HCT116 (cell line): ENCODE data around the gene TACR2. TPM values are rescaled to one million over a fixed set of nuclear protein-coding genes. Genes with fewer than 3 reads are reported as not detected.
A peak's percentile ranks its signal among the peaks of the same experiment; 100 is the strongest.

Experiments
- ATAC-seq: fragments of 200-7000 bp; cut with Tn5 transposase; 2 replicates; pipeline ENCODE4 v1.9.1; 2020; ENCODE audit warnings: mild to moderate bottlenecking, moderate library complexity
- BruUV-seq: library from RNA; stranded (reverse); fragments of 400-500 nt; replicated peaks from 2 replicates; lab custom pipeline; 2021; lab: Mats Ljungman, UMichigan
- CTCF ChIA-PET: fragments of 300-600 bp; sonication (Branson Sonifier 250); formaldehyde crosslinking; loops from one replicate; lab custom pipeline; 2021; ENCODE audit warnings: antibody characterized with exemption; lab: Charles Lee
- POLR2A ChIA-PET: fragments of 300-600, 350-600 bp; sonication (Branson Sonifier 250); formaldehyde crosslinking; loops from one replicate; lab custom pipeline; 2021; ENCODE audit warnings: antibody characterized with exemption; lab: Charles Lee
- RAD21 ChIA-PET, 2 experiments: fragments of 300-600 bp; sonication (Branson Sonifier 250); formaldehyde crosslinking; loops; one replicate each; lab custom pipeline; 2023; ENCODE audit warnings: low total read pairs in 2 of 2; ENCODE audit not compliant: uncharacterized antibody in 2 of 2, unreplicated experiment in 2 of 2, low non-redundant PET in 1 of 2; lab: Charles Lee
- DNase-seq: peaks from one replicate; pipeline ENCODE4 v3.0.0-alpha.2; 2010; ENCODE audit warnings: low read depth, low spot score
- H2AFZ ChIP-seq: fragments of 200-600 bp; shearing (Covaris generic), sonication (generic); 2 replicates; pipeline ENCODE4 v1.6.1; 2017; ENCODE audit warnings: low read depth, mixed run types, mixed read lengths, antibody characterized with exemption, low read length; ENCODE audit not compliant: poor library complexity, severe bottlenecking
- H3K27ac ChIP-seq: 2 replicates; pipeline ENCODE4 v1.5.1; 2012; ENCODE audit warnings: low read depth, low read length
- H3K27me3 ChIP-seq: fragments of 200-600 bp; sonication (generic); 2 replicates; pipeline ENCODE4 v1.6.1; 2016; ENCODE audit warnings: mixed run types, low read length, mixed read lengths; ENCODE audit not compliant: insufficient read depth
- H3K36me3 ChIP-seq, 2 experiments: fragments of 200-500 bp in 1 of 2; fragments of 200-600 bp in 1 of 2; sonication (Bioruptor generic) in 1 of 2; sonication (generic) in 1 of 2; 2 replicates each; pipeline versions ENCODE4 v1.5.1 to v1.6.1; 2014 to 2016; ENCODE audit warnings: low read length in 2 of 2, inconsistent platforms in 1 of 2, mixed read lengths in 1 of 2, mixed run types in 1 of 2; ENCODE audit not compliant: insufficient read depth in 2 of 2, control insufficient read depth in 1 of 2
- H3K4me1 ChIP-seq, 2 experiments: fragments of 200-600 bp in 1 of 2; sonication (generic) in 1 of 2; 2 replicates each; pipeline versions ENCODE4 v1.5.1 to v1.6.1; 2012 to 2017; ENCODE audit warnings: low read length in 2 of 2, inconsistent platforms in 1 of 2, mild to moderate bottlenecking in 1 of 2, mixed read lengths in 1 of 2, mixed run types in 1 of 2, moderate library complexity in 1 of 2; ENCODE audit not compliant: insufficient read depth in 2 of 2, control insufficient read depth in 1 of 2
- H3K4me2 ChIP-seq: fragments of 200-600 bp; sonication (generic); 2 replicates; pipeline ENCODE4 v1.6.1; 2017; ENCODE audit warnings: mixed run types, low read length, mixed read lengths
- H3K4me3 ChIP-seq, 2 experiments: fragments of 200-600 bp in 1 of 2; sonication (generic) in 1 of 2; replicated peaks in 1 of 2; 2 replicates each; pipeline ENCODE4 v1.5.1; 2011 to 2016; ENCODE audit warnings: low read length in 2 of 2, control low read depth in 1 of 2, low read depth in 1 of 2, mild to moderate bottlenecking in 1 of 2, mixed read lengths in 1 of 2, mixed run types in 1 of 2
- H3K79me2 ChIP-seq: fragments of 200-600 bp; sonication (generic); 2 replicates; pipeline ENCODE4 v1.6.1; 2017; ENCODE audit warnings: mild to moderate bottlenecking, mixed run types, low read length, moderate library complexity, mixed read lengths; ENCODE audit not compliant: insufficient read depth
- H3K9ac ChIP-seq: fragments of 200-600 bp; sonication (generic); 2 replicates; pipeline ENCODE4 v1.6.1; 2016; ENCODE audit warnings: low read length, mixed read lengths
- H3K9me2 ChIP-seq: fragments of 200-600 bp; sonication (generic), shearing (Covaris generic); 2 replicates; pipeline ENCODE4 v1.6.1; 2017; ENCODE audit warnings: mixed run types, mild to moderate bottlenecking, moderate library complexity; ENCODE audit not compliant: insufficient read depth
- H3K9me3 ChIP-seq, 2 experiments: fragments of 200-500 bp in 1 of 2; fragments of 200-600 bp in 1 of 2; sonication (Bioruptor generic) in 1 of 2; sonication (generic) in 1 of 2; 2 replicates each; pipeline ENCODE4 v1.6.1; 2014 to 2017; ENCODE audit warnings: low read length in 2 of 2, mixed read lengths in 2 of 2, inconsistent platforms in 1 of 2, low read depth in 1 of 2, mild to moderate bottlenecking in 1 of 2, mixed run types in 1 of 2, moderate library complexity in 1 of 2; ENCODE audit not compliant: control insufficient read depth in 1 of 2, insufficient read depth in 1 of 2
- H4K20me1 ChIP-seq: fragments of 200-600 bp; sonication (generic), shearing (Covaris generic); 2 replicates; pipeline ENCODE4 v1.6.1; 2017; ENCODE audit warnings: mixed run types, mild to moderate bottlenecking, moderate library complexity; ENCODE audit not compliant: insufficient read depth
- CBX3 ChIP-seq: IDR thresholded peaks from 2 replicates; pipeline ENCODE4 v1.6.1; 2012; ENCODE audit warnings: low read depth
- EGR1 ChIP-seq: IDR thresholded peaks from 2 replicates; pipeline ENCODE4 v1.6.1; 2012; ENCODE audit warnings: low read depth
- ELF1 ChIP-seq: IDR thresholded peaks from 2 replicates; pipeline ENCODE4 v1.6.1; 2012; ENCODE audit warnings: low read depth, borderline replicate concordance
- EZH2 ChIP-seq: fragments of 200-600 bp; sonication (generic); IDR thresholded peaks from 2 replicates; pipeline ENCODE4 v1.6.1; 2017; ENCODE audit warnings: antibody characterized with exemption, mixed run types
- EZH2phosphoT487 ChIP-seq: fragments of 200-600 bp; IDR thresholded peaks from 2 replicates; pipeline ENCODE4 v1.6.1; 2018; ENCODE audit warnings: antibody characterized with exemption, borderline replicate concordance
- FOSL1 ChIP-seq: IDR thresholded peaks from 2 replicates; pipeline ENCODE4 v1.6.1; 2012; ENCODE audit warnings: low read depth
- JUND ChIP-seq: IDR thresholded peaks from 2 replicates; pipeline ENCODE4 v1.6.1; 2012
- POLR2AphosphoS5 ChIP-seq: IDR thresholded peaks from 2 replicates; pipeline ENCODE4 v1.6.1; 2011; ENCODE audit warnings: mild to moderate bottlenecking, low read depth, low read length, moderate library complexity
- RAD21 ChIP-seq: IDR thresholded peaks from 2 replicates; pipeline ENCODE4 v1.6.1; 2012; ENCODE audit warnings: low read depth, mild to moderate bottlenecking
- REST ChIP-seq: IDR thresholded peaks from 2 replicates; pipeline ENCODE4 v1.6.1; 2012; ENCODE audit warnings: low read depth
- SIN3A ChIP-seq: IDR thresholded peaks from 2 replicates; pipeline ENCODE4 v1.6.1; 2012; ENCODE audit warnings: low read depth
- SP1 ChIP-seq: IDR thresholded peaks from 2 replicates; pipeline ENCODE4 v1.6.1; 2012; ENCODE audit warnings: low read depth
- ZFX ChIP-seq: fragments of 450-650 bp; IDR thresholded peaks from 2 replicates; pipeline ENCODE4 v1.6.1; 2017
- intact Hi-C: fragments of 100-400 bp; cut with micrococcal nuclease; formaldehyde crosslinking; loops from 2 replicates; pipeline ENCODE4 v1.10.0; 2022
- total RNA-seq: library from RNA; stranded (reverse); gene quantifications from one replicate; pipeline ENCODE4 v1.2.1, GENCODE V29; 2021; ENCODE audit not compliant: unreplicated experiment

Gene TACR2
- total RNA-seq, 1 experiment from 2014 or later, result not detected

GRCh38 chr10:69360485-69361302 is 56.0 kb downstream of the TACR2 start:
- RAD21 ChIA-PET, result no interaction called here
- H3K27me3 ChIP-seq, result no peaks in the 10 kb centered on the region
- no peak overlapping the region for H3K9ac ChIP-seq
- H3K9me3 ChIP-seq, result no peaks in the 10 kb centered on the region
- H3K9me2 ChIP-seq, result no peaks in the 10 kb centered on the region
- peak; percentile 29; the same call in 1 of the 2 replicates for TF ChIP-seq REST
- TF ChIP-seq ELF1, result no peak
- TF ChIP-seq RAD21, result no peak
- TF ChIP-seq EGR1, result no peak
- TF ChIP-seq, all 23 proteins: peak for 1
- intact Hi-C loops, result no loop called here
- Histone ChIP-seq H3K36me3 (peaks cover 0 to 4% of the 10 kb centered on the region in 2 experiments; a peak in 1 of 4 replicates), H3K4me3 (no peak overlapping the region), H3K79me2 (no peaks in the 10 kb centered on the region), H2AFZ (no peak overlapping the region), H3K27ac (no peak overlapping the region), H3K4me1 (no peaks in the 10 kb centered on the region), H4K20me1 (no peaks in the 10 kb centered on the region), H3K4me2 (no peak overlapping the region)
- CTCF ChIA-PET, result no interaction called here
- no peak for DNase-seq
- ATAC-seq, result no peak
- no TSS peak for BruUV-seq
- POLR2A ChIA-PET, result no interaction called here

- H3K4me2 ChIP-seq, result no peak overlapping the region
- no peaks in the 10 kb centered on the region for H3K27me3 ChIP-seq
- DNase-seq (no peak), ATAC-seq (no peak)
- H3K4me3 ChIP-seq, result no peak overlapping the region
- no TSS peak for BruUV-seq
- no peak overlapping the region for H3K9ac ChIP-seq
- H3K79me2 ChIP-seq, result no peaks in the 10 kb centered on the region
- H3K9me2 ChIP-seq, result no peaks in the 10 kb centered on the region
- intact Hi-C loops, result no loop called here
- H3K27ac ChIP-seq, result no peak overlapping the region
- H3K9me3 ChIP-seq, result no peaks in the 10 kb centered on the region
- ChIA-PET POLR2A (no interaction called here), CTCF (no interaction called here), RAD21 (no interaction called here)
- no peaks in the 10 kb centered on the region for H3K36me3 ChIP-seq
- no peak overlapping the region for H2AFZ ChIP-seq
- no peaks in the 10 kb centered on the region for H4K20me1 ChIP-seq
- H3K4me1 ChIP-seq, result no peaks in the 10 kb centered on the region
- no peak for TF ChIP-seq RAD21
- TF ChIP-seq SP1, result no peak
- TF ChIP-seq REST, result no peak
- no peak for TF ChIP-seq POLR2AphosphoS5
- no peak for TF ChIP-seq JUND
- TF ChIP-seq ELF1, result no peak
- TF ChIP-seq ZFX, result no peak
- TF ChIP-seq CBX3, result no peak
- TF ChIP-seq SIN3A, result no peak
- TF ChIP-seq EZH2, result no peak
- no peak for TF ChIP-seq EZH2phosphoT487
- TF ChIP-seq FOSL1, result no peak
Observed at GRCh38 chr10:69359594-69359993, 57.1 kb downstream of the TACR2 start.
